Parathyroid adenoma (tissue), 2 donors: Measurements from ENCODE around the gene C1QTNF12.

Experiments
- H2AFZ ChIP-seq: fragments of 300-600 bp; sonication (generic); one replicate; pipeline ENCODE4 v1.7.0; 2017; ENCODE audit warnings: antibody characterized with exemption, mild to moderate bottlenecking
- H3K27ac ChIP-seq: fragments of 300-600 bp; sonication (generic); one replicate; pipeline ENCODE4 v1.7.0; 2017
- H3K27me3 ChIP-seq: fragments of 300-600 bp; sonication (generic); one replicate; pipeline ENCODE4 v1.7.0; 2017; ENCODE audit warnings: low read length; ENCODE audit not compliant: control insufficient read depth, insufficient read depth
- H3K36me3 ChIP-seq: fragments of 300-600 bp; sonication (generic); one replicate; pipeline ENCODE4 v1.7.0; 2017; ENCODE audit warnings: low read length; ENCODE audit not compliant: control insufficient read depth, insufficient read depth
- H3K4me1 ChIP-seq: fragments of 300-600 bp; sonication (generic); one replicate; pipeline ENCODE4 v1.7.0; 2017; ENCODE audit warnings: control low read depth
- H3K4me2 ChIP-seq: fragments of 300-600 bp; sonication (generic); one replicate; pipeline ENCODE4 v1.7.0; 2017; ENCODE audit warnings: low read length
- H3K4me3 ChIP-seq: fragments of 300-600 bp; sonication (generic); one replicate; pipeline ENCODE4 v1.7.0; 2017; ENCODE audit warnings: low read depth, low read length
- H3K79me2 ChIP-seq: fragments of 300-600 bp; sonication (generic); one replicate; pipeline ENCODE4 v1.7.0; 2017; ENCODE audit warnings: control low read depth
- H3K9ac ChIP-seq: fragments of 300-600 bp; sonication (generic); one replicate; pipeline ENCODE4 v1.7.0; 2017; ENCODE audit warnings: mild to moderate bottlenecking
- H3K9me3 ChIP-seq: fragments of 300-600 bp; sonication (generic); one replicate; pipeline ENCODE4 v1.7.0; 2017; ENCODE audit warnings: low read length; ENCODE audit not compliant: control insufficient read depth
- TF ChIP-seq, protein P1 (sequence below): fragments of 300-600 bp; sonication (generic); IDR thresholded peaks from one replicate; pipeline ENCODE4 v1.7.0; 2017; ENCODE audit warnings: antibody characterized with exemption, mild to moderate bottlenecking
- donor health status: primary hyperparathyroidism.

The C1QTNF12 gene

DNA sequence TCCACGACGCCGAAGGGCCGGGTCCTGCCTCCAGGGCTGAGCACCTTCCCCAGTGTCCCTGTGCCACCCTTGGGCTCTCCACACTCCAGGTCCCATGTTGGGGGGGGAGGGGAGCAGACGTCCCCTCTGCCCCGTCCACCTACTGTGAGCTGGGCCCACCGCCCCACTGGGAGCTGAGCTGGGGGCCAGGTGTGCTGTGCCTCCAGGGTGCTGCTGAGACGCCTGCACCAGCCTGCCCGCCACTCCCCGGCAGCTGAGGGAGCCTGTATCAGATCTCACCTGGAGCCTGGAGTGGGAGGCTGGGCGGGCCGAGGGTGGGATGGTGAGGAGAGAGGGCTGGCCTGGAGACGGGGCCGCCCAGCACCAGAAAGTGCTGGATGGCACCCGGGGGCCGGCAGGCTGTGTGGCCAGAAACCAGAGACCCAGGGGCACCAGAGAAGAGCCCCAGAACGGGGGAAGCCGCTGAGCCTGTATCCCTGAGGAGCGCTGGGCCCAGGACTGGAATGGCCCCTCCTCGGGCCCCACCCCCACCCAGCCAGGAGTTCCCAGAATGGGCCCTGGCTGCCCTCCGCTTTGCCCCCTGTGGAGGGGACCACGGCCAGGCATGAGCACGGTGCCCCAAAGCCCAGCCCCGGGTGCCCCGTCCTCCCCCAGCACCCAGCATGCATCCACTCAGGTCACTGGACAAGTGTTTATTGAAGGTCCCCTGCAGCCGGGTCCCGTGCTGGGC lies 43.5 kb downstream of the C1QTNF12 start:
- H2AFZ ChIP-seq = no peak overlapping the region
- no peak overlapping the region for H3K9ac ChIP-seq
- H3K27me3 ChIP-seq = no peaks in the 10 kb centered on the region
- no peaks in the 10 kb centered on the region for H3K9me3 ChIP-seq
- H3K36me3 ChIP-seq = no peaks in the 10 kb centered on the region
- H3K27ac ChIP-seq = no peak overlapping the region
- H3K4me1 ChIP-seq = no peaks in the 10 kb centered on the region
- no peak overlapping the region for H3K4me2 ChIP-seq
- TF ChIP-seq, protein P1, sequence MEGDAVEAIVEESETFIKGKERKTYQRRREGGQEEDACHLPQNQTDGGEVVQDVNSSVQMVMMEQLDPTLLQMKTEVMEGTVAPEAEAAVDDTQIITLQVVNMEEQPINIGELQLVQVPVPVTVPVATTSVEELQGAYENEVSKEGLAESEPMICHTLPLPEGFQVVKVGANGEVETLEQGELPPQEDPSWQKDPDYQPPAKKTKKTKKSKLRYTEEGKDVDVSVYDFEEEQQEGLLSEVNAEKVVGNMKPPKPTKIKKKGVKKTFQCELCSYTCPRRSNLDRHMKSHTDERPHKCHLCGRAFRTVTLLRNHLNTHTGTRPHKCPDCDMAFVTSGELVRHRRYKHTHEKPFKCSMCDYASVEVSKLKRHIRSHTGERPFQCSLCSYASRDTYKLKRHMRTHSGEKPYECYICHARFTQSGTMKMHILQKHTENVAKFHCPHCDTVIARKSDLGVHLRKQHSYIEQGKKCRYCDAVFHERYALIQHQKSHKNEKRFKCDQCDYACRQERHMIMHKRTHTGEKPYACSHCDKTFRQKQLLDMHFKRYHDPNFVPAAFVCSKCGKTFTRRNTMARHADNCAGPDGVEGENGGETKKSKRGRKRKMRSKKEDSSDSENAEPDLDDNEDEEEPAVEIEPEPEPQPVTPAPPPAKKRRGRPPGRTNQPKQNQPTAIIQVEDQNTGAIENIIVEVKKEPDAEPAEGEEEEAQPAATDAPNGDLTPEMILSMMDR = no peak
- H3K79me2 ChIP-seq = no peaks in the 10 kb centered on the region
- H3K4me3 ChIP-seq = no peak overlapping the region

DNA sequence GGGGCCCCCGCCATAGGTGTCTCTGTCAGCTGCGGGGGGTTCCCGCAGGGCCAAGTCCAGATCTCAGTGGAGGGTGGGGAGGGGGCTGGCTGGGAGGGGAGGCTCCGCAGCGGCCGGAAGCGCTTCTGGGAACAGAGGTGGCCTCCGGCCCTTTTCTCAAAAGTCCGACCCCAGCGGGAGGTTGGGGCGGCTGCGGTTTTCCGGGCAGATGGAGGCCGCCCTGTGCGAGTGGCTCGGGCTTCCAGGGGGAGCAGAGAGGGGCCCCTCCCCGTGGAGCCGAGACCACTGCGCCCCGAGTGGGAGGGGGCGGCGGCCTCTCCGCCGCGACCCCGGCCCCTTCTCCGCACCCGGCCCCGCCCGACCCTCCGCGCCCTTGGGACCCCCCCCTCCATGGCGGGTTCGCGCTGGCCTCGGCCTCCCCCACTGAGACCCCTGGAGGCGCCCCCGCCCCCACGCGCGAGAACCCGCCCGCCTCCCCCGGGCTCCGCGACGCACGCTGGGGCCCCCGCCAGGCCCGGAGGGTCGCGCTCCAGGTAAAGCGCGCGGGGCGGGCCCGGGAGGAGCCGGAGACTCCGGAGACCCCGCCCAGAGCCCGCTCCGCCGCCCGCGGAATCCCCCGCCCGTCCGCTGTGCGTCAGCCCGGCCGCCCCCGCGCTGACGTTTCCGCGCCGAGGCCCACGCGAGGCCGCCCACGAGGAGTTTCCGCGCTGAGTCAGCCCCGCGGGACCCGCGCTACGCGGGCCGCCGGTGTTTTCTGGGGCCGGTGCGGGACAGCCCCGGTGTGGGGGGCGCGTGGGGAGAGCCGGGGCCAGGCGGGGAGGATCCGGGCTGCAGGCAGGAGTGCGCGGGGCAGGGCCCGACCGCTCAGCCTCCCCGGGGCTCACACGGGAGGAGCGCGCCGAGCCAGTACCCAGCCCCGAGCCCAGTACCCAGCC lies 45.4 kb downstream of the C1QTNF12 start:
- H3K79me2 ChIP-seq = no peaks in the 10 kb centered on the region
- peak overlapping the region; percentile 74 for H3K4me2 ChIP-seq
- H3K4me1 ChIP-seq = no peaks in the 10 kb centered on the region
- H3K9me3 ChIP-seq = no peaks in the 10 kb centered on the region
- TF ChIP-seq, protein P1 = no peak
- no peaks in the 10 kb centered on the region for H3K27me3 ChIP-seq
- H3K9ac ChIP-seq = no peak overlapping the region
- no peaks in the 10 kb centered on the region for H3K36me3 ChIP-seq
- H3K27ac ChIP-seq = no peak overlapping the region
- peak overlapping the region; percentile 68 for H2AFZ ChIP-seq
- H3K4me3 ChIP-seq = peak overlapping the region; percentile 34

DNA sequence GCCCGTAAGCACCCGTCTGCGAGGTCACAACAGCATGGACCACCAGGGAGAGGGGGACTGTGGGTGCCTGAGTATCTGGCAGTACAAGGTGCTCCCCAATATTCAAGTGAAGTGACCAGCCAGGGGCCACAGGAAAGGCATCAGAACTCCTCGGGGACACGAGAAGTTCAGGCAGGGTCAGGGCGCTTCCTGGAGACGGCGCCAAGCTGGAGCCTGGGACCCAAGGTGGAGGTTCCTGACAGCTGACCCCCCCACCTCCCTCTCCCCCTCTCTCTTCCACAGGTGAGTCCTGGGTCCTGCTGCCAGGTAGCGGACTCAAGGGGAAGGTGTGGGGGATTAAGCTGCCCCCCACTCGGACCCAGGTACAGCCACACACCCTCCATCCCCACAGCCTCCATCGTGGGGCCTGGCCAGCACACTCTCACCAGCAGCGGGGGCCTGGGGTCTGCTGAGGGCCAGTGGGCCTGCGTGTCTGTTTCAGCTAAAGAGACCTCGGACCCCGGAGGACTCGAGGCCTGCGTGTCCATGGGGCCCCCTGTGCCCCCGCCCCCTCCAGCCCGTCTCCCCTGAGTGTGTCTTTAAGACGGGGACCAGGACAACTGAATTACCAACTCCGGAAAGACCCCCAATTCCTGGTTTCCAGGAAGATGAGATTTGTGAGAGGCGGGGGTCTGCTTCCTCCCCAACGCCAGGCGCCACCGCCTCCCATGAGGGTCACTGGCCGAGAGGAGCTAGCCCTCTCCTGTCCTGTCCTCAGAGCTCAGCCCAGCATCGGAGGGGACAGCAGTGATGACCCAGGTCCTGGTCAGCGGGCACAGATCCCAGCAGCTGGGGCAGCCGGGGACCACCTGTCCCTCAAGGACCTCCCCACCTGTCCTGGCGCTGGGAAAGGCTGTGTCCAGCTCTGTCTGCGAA lies 46.3 kb downstream of the C1QTNF12 start:
- H3K9ac ChIP-seq = no peak overlapping the region
- H3K36me3 ChIP-seq = no peaks in the 10 kb centered on the region
- H2AFZ ChIP-seq = no peak overlapping the region
- H3K4me2 ChIP-seq = no peak overlapping the region
- no peaks in the 10 kb centered on the region for H3K9me3 ChIP-seq
- no peaks in the 10 kb centered on the region for H3K4me1 ChIP-seq
- no peaks in the 10 kb centered on the region for H3K27me3 ChIP-seq
- no peak overlapping the region for H3K27ac ChIP-seq
- TF ChIP-seq, protein P1 = no peak
- no peaks in the 10 kb centered on the region for H3K79me2 ChIP-seq
- H3K4me3 ChIP-seq = no peak overlapping the region

DNA sequence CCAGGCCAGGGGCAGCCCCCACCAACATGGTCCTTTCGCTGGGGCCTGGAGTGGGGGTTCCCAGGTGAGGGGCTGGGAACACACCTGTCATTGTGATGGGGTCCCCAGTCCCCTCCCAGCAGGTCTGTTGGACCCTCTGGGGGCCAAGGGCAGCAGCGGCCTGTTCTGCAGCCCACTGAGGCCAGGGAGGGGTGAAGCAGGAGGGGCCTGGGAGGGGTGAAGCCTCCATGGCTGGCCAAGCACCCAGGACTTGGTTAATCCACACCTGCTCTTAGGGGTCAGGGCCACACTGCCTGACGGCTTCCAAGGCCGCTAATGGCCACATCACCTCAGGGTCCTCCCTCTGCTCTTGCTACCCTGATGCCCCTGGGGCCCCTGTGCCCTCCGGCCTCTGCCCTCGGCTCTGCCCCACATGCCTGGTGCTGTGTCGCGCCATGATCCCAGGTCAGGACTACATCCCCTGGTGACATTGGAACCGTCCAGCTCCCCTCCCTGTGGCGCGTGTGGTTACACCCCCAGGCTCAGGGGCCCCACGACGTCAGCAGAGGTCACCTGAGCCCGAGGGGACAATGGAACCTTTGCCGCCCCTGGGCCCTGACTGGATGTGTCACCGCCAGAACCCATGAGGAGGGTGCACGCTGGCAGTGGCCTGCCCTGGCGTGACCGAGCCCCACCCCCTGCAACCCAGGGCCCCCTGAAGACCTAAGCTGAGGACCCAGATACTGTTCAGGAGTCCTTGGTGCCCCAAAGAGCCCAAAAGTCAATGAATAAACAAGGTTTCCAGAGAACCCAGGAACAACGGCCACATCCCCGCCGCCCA lies 47.2 kb downstream of the C1QTNF12 start:
- Histone ChIP-seq H3K4me3 (no peak overlapping the region), H3K27me3 (no peaks in the 10 kb centered on the region), H3K36me3 (no peaks in the 10 kb centered on the region), H3K27ac (no peak overlapping the region), H2AFZ (no peak overlapping the region), H3K9me3 (no peaks in the 10 kb centered on the region), H3K79me2 (no peaks in the 10 kb centered on the region), H3K4me1 (no peaks in the 10 kb centered on the region), H3K9ac (no peak overlapping the region), H3K4me2 (no peak overlapping the region)
- TF ChIP-seq, protein P1 = no peak
